IPS DF 6.9 (cell line): ENCODE data around the gene AFAP1.

Experiments
- DNase-seq: peaks from one replicate; pipeline ENCODE4 v3.0.0-alpha.2; 2013; ENCODE audit warnings: low read depth, low spot score
- H3K27ac ChIP-seq: one replicate; pipeline ENCODE4 v1.5.1; 2013; ENCODE audit warnings: low read length, control low read depth
- H3K27me3 ChIP-seq: 2 replicates; pipeline ENCODE4 v1.6.1; 2013; ENCODE audit warnings: mild to moderate bottlenecking, low read length; ENCODE audit not compliant: control insufficient read depth, insufficient read depth
- H3K36me3 ChIP-seq: 2 replicates; pipeline ENCODE4 v1.6.1; 2013; ENCODE audit warnings: low read length; ENCODE audit not compliant: control insufficient read depth, insufficient read depth
- H3K4me1 ChIP-seq: 2 replicates; pipeline ENCODE4 v1.6.1; 2013; ENCODE audit warnings: low read length; ENCODE audit not compliant: control insufficient read depth, insufficient read depth
- H3K4me3 ChIP-seq: 2 replicates; pipeline ENCODE4 v1.5.1; 2013; ENCODE audit warnings: mild to moderate bottlenecking, low read length
- H3K9me3 ChIP-seq: 2 replicates; pipeline ENCODE4 v1.6.1; 2013; ENCODE audit warnings: low read length, inconsistent platforms; ENCODE audit not compliant: control insufficient read depth, insufficient read depth
- WGBS: extraction: QIAGEN DNeasy Blood & Tissue Kit; methylation state at CpG from one replicate; pipeline ENCODE4 v1.1.7; 2013; ENCODE audit warnings: mixed read lengths, missing lambda C conversion rate; ENCODE audit not compliant: insufficient read length, insufficient coverage; 5-methylcytosine and 5-hydroxymethylcytosine counted together

The AFAP1 gene

DNA sequence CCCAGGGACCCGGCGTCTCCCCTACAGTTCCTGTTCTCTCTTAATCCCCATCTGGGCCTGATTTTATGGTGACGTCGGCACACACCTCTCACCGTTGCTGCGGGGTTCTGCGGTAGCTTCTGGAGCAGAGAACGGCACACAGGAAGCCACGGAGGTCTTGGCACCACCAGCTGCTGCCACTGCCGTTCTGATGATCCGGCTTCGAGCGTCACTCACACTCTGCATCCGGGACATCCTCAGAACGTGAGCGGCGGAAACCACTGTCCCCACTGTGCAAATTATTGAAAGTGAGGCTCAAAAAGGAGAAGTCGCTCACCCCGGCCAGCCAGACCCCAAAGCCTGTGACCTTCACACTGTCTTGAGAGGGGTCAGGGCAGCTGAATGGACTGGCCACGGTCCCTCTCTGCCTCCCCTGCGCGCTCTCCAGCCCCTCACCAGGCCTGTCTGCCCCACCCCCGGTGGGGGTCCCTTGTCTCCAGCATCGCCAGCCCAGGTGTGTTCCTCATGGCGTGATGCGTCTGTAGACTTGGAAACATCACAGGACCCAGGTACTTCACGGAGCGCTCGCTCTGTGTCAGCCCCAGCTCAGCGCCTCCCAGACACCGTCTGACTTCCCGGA lies 201.1 kb downstream of the AFAP1 start:
- no peaks in the 10 kb centered on the region for H3K9me3 ChIP-seq
- H3K36me3 ChIP-seq, result no peaks in the 10 kb centered on the region
- no peak overlapping the region for H3K27ac ChIP-seq
- H3K4me3 ChIP-seq, result no peak overlapping the region
- H3K27me3 ChIP-seq, result no peaks in the 10 kb centered on the region
- no peak for DNase-seq
- WGBS, result no CpG with 5 or more reads among the region's 32 CpGs
- H3K4me1 ChIP-seq, result no peaks in the 10 kb centered on the region

DNA sequence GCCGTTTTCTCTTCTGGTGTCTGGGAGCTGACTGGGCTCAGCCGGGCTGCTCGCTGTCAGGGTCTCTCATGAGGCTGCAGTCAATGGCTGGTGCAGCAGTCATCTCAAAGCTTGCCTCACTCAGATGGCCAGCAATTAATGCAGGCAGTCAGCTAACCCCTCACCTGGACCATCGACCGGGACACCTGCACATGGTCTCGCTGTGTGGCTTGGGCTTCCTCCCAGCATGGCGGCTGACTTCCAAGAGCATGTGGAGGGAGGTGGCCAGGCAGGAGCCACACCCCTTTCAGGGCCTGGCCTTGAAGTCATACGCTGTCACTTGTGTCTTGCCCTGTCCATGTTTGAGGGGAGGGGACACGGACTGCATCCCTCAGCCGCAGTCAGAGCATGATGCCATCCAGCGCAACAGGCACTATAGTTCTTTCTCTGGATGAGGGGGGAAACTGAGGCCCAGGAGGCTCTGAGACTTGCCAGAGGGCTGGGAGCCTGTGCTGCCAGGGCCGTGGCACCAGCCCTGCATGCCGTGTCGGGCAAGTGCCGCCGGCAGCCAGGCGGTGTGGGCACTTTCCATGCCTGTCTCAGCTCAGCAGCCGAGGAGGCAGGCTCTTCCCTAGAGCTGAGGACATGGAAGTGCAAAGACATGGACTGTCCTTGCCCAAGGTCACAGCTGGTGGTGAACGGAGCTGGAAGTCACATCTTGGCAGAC lies 201.8 kb downstream of the AFAP1 start:
- no peaks in the 10 kb centered on the region for H3K36me3 ChIP-seq
- H3K4me3 ChIP-seq, result no peak overlapping the region
- H3K27me3 ChIP-seq, result no peaks in the 10 kb centered on the region
- no CpG with 5 or more reads among the region's 19 CpGs for WGBS
- no peak overlapping the region for H3K27ac ChIP-seq
- no peaks in the 10 kb centered on the region for H3K4me1 ChIP-seq
- no peaks in the 10 kb centered on the region for H3K9me3 ChIP-seq
- no peak for DNase-seq

DNA sequence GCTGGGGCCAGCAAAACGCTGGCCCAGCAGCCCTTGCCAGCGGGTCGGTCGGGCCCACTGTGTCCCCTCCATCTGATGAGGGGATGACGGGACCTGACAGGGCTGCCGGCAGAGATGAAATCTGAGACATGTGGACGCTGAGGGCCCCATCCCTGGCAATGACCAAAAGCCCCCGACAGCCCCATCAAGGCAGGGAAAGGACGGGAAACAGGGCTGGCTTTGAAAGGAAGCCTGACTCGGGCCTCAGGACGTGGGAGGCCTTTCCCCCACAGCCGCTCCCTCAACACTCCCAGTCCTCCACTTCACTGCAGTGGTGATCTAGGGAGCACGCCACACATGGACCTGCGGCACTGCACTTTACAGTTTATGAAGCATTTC lies 202.4 kb downstream of the AFAP1 start:
- Histone ChIP-seq H3K9me3 (no peaks in the 10 kb centered on the region), H3K27me3 (no peaks in the 10 kb centered on the region), H3K27ac (no peak overlapping the region), H3K36me3 (no peaks in the 10 kb centered on the region), H3K4me1 (no peaks in the 10 kb centered on the region), H3K4me3 (no peak overlapping the region)
- no CpG with 5 or more reads among the region's 14 CpGs for WGBS
- DNase-seq, result no peak

DNA sequence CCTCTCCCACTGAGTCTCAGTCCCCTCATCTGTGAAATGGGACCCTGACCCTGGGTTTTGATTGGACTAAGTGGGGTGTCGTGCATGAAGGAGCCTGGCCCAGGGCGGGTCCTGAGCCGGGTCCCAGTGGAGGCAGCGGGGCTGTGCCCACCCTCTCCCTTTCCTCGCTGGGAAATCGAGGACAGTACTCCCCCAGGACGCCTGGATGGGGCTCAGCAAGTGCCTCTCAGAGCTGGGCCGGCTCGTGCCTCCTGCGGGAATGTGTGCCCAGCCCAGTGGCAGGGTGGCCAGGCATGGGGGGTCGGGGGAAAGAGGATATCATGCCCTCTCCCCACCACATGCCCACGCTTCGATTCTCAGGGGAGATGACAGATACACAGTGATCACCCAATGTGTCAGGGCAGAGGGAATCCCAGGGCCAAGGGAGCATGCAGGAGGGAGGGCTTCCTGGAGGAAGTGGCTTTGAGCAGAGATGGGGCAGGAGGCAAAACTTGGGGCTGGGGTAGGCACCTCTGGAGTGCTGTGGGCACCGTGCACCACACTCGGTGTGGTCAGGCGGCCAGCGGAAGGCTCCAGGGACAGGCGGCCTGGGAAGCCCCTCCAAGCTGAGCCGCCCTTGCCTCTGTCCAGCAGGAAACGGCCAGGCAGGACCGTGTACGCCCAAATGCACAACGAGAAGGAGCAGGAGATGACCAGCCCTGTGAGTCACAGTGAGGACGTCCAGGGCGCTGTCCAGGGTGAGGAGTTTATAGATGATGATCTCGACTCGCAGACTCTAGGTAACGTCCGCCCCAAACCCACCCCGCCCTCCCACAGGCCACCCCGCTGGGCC lies 203.0 kb downstream of the AFAP1 start:
- Histone ChIP-seq H3K4me3 (no peak overlapping the region), H3K9me3 (no peaks in the 10 kb centered on the region), H3K27me3 (no peaks in the 10 kb centered on the region), H3K4me1 (no peaks in the 10 kb centered on the region), H3K27ac (no peak overlapping the region), H3K36me3 (no peaks in the 10 kb centered on the region)
- WGBS, result no CpG with 5 or more reads among the region's 31 CpGs
- no peak for DNase-seq

DNA sequence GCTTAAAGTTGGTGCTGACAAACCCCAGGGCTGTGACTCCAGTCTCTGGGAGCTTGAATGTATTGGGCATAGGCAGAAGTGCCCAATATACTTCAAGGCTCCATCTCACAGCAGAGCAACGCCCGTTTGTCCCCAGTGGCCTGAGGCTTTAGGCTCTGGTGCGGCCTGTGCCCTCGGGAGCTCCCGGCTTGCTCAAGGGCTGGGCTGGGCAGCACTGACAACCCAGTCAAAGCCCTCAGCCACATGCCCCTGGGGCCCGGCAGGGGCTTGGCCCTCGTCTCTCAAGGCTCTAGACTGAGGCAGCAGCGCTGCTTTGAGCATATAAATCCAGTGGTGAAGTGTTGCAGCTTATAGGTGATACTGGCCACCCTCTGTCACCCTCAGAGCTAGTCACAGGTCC lies 203.7 kb downstream of the AFAP1 start:
- no CpG with 5 or more reads among the region's 8 CpGs for WGBS
- no peak overlapping the region for H3K27ac ChIP-seq
- no peak for DNase-seq
- no peaks in the 10 kb centered on the region for H3K4me1 ChIP-seq
- H3K4me3 ChIP-seq, result no peak overlapping the region
- no peaks in the 10 kb centered on the region for H3K27me3 ChIP-seq
- no peaks in the 10 kb centered on the region for H3K36me3 ChIP-seq
- no peaks in the 10 kb centered on the region for H3K9me3 ChIP-seq

DNA sequence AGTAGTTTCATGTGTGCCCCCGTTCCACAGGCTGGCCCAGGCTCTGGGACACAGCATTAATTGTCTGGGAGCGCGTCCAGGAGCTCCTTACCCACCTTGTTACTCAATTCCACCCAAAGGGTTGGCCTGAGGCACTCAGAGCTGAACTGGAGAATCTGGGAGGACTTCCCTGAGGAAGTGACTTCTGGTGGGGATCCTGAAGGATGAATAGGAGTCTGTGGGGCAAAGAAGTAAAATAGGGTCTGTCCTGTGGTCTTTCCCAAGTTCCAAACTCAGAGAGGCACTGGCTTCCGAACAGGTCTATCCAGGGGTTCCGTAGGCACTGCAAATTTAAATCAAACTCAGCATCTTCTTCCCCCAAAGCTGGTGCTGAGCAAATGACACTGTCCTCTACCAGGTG lies 204.3 kb downstream of the AFAP1 start:
- no peaks in the 10 kb centered on the region for H3K4me1 ChIP-seq
- no peaks in the 10 kb centered on the region for H3K27me3 ChIP-seq
- WGBS, result no CpG with 5 or more reads among the region's 5 CpGs

DNA sequence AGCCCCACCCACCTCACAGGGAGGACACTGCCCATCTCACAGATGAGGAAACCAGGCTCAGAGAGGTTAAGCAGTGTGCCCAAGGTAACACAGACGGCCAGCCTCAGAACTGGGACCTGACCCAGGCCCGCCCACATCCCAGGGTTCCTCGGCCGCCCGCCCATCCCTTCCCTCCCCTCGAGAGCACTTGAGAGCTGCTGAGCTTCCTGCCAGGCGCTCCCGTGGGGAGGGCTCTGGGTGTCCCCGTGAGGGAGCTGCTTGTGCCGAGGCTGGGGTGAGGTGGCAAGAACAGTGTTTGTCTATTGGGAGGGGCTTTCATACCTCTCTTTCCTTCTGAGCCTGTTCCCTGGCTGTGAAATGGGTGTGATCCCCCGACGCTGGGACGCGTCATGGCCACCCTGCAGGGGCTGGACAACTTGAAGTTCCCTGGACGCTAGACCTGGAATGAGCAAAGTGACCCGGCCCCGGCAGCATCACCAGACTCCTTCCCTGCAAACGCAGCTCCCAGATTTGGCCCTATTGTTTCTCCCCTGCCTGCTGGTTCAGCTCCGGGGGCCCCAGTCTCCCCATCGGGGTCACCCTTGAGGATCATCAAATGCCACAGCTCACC lies 204.9 kb downstream of the AFAP1 start:
- H3K27me3 ChIP-seq, result no peaks in the 10 kb centered on the region
- no peak for DNase-seq
- H3K4me1 ChIP-seq, result no peaks in the 10 kb centered on the region
- H3K9me3 ChIP-seq, result no peaks in the 10 kb centered on the region
- H3K36me3 ChIP-seq, result no peaks in the 10 kb centered on the region
- no CpG with 5 or more reads among the region's 20 CpGs for WGBS
- no peak overlapping the region for H3K4me3 ChIP-seq
- no peak overlapping the region for H3K27ac ChIP-seq

More for the DNA sequence above, 204.3 kb downstream of the AFAP1 start:
- Histone ChIP-seq H3K27ac (no peak overlapping the region), H3K4me3 (no peak overlapping the region), H3K9me3 (no peaks in the 10 kb centered on the region), H3K36me3 (no peaks in the 10 kb centered on the region)
- DNase-seq, result no peak

DNA sequence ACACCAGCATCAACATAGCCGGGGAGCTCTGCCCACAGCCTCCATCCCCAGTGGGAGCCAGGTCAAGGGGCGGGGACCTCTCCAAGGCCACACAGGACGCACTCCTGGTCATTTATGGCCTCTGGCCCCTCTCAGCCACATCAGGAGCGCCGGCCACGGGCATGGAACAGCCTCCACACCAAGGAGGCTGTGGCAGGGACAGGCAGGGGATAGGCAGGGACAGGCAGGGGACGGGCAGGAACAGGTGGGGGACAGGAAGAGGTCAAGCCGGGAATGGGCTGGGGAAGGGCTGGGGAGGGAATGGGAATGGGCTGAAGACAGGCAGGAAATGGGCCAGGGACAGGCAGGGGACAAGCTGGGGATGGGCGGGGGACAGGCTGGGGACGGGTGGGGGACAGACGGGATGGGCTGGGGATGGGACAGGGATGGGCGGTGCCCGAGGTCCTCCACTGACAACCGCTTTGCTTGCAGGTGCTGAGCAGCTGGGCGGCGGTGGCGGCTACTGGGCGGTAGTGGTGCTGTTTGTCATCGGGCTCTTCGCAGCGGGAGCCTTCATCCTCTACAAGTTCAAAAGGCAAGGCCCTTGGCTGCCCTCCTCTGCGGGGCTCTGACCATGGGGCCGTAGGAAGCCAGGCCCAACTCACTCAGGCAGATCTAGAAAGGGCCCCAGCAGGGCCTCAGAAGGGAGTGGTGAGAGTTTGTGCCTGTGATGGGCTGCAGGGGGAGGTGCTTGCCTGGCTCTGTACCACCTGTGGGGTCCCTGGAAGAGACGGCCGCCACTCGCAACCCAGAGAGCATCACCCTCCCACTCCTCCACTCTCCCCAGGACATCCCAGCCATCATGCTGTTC lies 205.6 kb downstream of the AFAP1 start:
- no peak overlapping the region for H3K4me3 ChIP-seq
- H3K27ac ChIP-seq, result no peak overlapping the region
- no peaks in the 10 kb centered on the region for H3K27me3 ChIP-seq
- no CpG with 5 or more reads among the region's 26 CpGs for WGBS
- H3K4me1 ChIP-seq, result no peaks in the 10 kb centered on the region
- no peak for DNase-seq
- no peaks in the 10 kb centered on the region for H3K36me3 ChIP-seq
- H3K9me3 ChIP-seq, result no peaks in the 10 kb centered on the region

DNA sequence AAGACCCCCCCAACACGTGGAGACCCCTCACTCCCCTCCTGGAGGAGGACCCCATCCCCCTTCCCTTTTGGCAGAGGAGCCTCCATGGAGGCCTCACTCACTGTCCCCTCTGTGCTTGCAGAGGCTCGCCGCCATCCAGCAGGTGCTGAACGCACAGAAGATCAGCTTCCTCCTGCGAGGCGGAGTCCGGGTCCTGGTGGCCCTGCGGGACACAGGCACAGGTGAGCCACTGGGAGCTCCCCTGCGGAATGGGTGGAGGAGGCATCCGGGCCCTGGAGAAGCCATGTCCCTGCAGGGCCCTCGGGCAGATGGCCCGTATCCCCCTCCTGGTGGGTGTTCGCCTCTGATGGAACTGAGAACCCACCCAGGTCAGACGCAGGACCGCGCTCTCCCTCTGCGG lies 206.5 kb downstream of the AFAP1 start:
- no CpG with 5 or more reads among the region's 17 CpGs for WGBS
- DNase-seq, result no peak
- Histone ChIP-seq H3K27me3 (no peaks in the 10 kb centered on the region), H3K4me1 (no peaks in the 10 kb centered on the region), H3K36me3 (no peaks in the 10 kb centered on the region), H3K9me3 (no peaks in the 10 kb centered on the region), H3K27ac (no peak overlapping the region), H3K4me3 (no peak overlapping the region)

DNA sequence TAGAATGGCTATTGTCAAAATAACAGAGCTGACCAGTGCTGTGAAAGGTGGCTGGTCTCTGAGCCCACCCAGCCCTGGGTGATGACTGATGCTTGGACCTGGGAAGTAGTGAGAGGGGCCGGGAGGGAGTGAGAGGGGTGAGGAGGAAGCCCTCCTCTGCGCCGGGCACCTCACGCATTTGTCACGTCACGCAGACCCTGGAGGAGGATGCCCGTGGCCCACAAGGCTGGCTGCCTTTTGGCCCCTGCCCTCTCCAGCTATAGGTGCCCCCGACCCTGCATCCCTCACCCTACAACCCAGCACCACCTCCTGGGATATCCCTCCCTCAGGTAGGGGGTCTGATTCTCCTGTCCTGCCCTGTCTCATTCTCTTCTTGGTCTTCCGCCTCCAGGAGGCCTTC lies 207.4 kb downstream of the AFAP1 start:
- Histone ChIP-seq H3K27me3 (no peaks in the 10 kb centered on the region), H3K27ac (no peak overlapping the region), H3K4me3 (no peak overlapping the region), H3K36me3 (no peaks in the 10 kb centered on the region), H3K4me1 (no peaks in the 10 kb centered on the region), H3K9me3 (no peaks in the 10 kb centered on the region)
- no CpG with 5 or more reads among the region's 9 CpGs for WGBS
- no peak for DNase-seq
